ENCODE data around the gene CCDC78. TPM values are rescaled to one million over a fixed set of nuclear protein-coding genes. Genes with fewer than 3 reads are reported as not detected.

The CCDC78 gene
- total and polyA plus RNA-seq, 2 of the 13 experiments (the other 11 are each of a cell fraction or from before 2014, with no cell fraction given) = 0.53 to 1.5 TPM

- no peak for TF ChIP-seq ZNF646 (CRISPR knock-in tag; IDR thresholded peaks at IDR 0.05)
- no peak for TF ChIP-seq JDP2 (CRISPR knock-in tag; IDR thresholded peaks at IDR 0.05; ENCODE audit: borderline replicate concordance)
- no peak for TF ChIP-seq TRIM22 (IDR thresholded peaks at IDR 0.05)
- TF ChIP-seq ELF1 (CRISPR knock-in tag; IDR thresholded peaks at IDR 0.05) = no peak
- TF ChIP-seq ZFP41 (CRISPR knock-in tag; IDR thresholded peaks at IDR 0.05; ENCODE audit: borderline replicate concordance) = no peak
- no peak for TF ChIP-seq ZNF710 (CRISPR knock-in tag; IDR thresholded peaks at IDR 0.05; ENCODE audit: borderline replicate concordance)
- no peak for TF ChIP-seq FOXK2 (IDR thresholded peaks at IDR 0.05)
These were observed 49.1 kb upstream of the CCDC78 start (continued) for GRCh38 chr16:775236-775796.
